ENCODE measurements around the gene OR4D1.

GRCh38 chr17:58141505-58141904, 6.7 kb upstream of the OR4D1 start:
- no peak for TF ChIP-seq POLR2A (IDR thresholded peaks at IDR 0.05; ENCODE audit: low read length)
- no peak for TF ChIP-seq GATA1 (IDR thresholded peaks at IDR 0.05; ENCODE audit: low read depth, low read length)

Measured in erythroblast (primary cell).